ENCODE results near the gene ZNF219.

- no peak for TF ChIP-seq POLR2A (IDR thresholded peaks at IDR 0.05; ENCODE audit: low read depth, low read length)
- TF ChIP-seq SPI1 (IDR thresholded peaks at IDR 0.05; ENCODE audit: low read depth, low read length): no peak
- no peak for TF ChIP-seq POLR2AphosphoS5 (IDR thresholded peaks at IDR 0.05; ENCODE audit: low read depth, low read length)
- TF ChIP-seq TAF1 (IDR thresholded peaks at IDR 0.05; ENCODE audit: low read depth, low read length): no peak
- no peak for TF ChIP-seq PAX5 (IDR thresholded peaks at IDR 0.05; ENCODE audit: insufficient read depth, low read length, severe bottlenecking)
These were observed 41.8 kb downstream of the ZNF219 start for GRCh38 chr14:21056520-21057163.
